H1 (cell line): ENCODE measurements around the gene GRAMD1B. TPM values are rescaled to one million over a fixed set of nuclear protein-coding genes. Genes with fewer than 3 reads are reported as not detected.

ENCODE experiments used
- CTCF ChIA-PET: fragments of 300-600 bp; sonication (Branson Sonifier 250); formaldehyde crosslinking; loops from one replicate; lab custom pipeline; 2021; ENCODE audit not compliant: partially characterized antibody; lab: Charles Lee
- POLR2A ChIA-PET: fragments of 300-600 bp; sonication (Branson Sonifier 250); formaldehyde crosslinking; loops from one replicate; lab custom pipeline; 2021; ENCODE audit warnings: inconsistent platforms; ENCODE audit not compliant: partially characterized antibody; lab: Charles Lee
- DNase-seq, 2 experiments: peaks; one replicate each; pipeline versions ENCODE4 v3.0.0 to v3.0.0-alpha.2; 2010 to 2022; ENCODE audit warnings: low spot score in 2 of 2, low read depth in 1 of 2, mixed read lengths in 1 of 2
- FAIRE-seq: peaks from 2 replicates; lab custom pipeline; 2011; peaks lifted over from hg19 to GRCh38; lab: Jason Lieb, UNC
- H2AFZ ChIP-seq: 2 replicates; pipeline ENCODE4 v1.8.1; 2012; ENCODE audit warnings: low read length, inconsistent platforms
- H2AK5ac ChIP-seq: 2 replicates; pipeline ENCODE4 v1.6.1; 2013; ENCODE audit warnings: low read depth, low read length
- H2BK120ac ChIP-seq: replicated peaks from 2 replicates; pipeline ENCODE3; 2013; ENCODE audit warnings: low read depth, low read length, inconsistent platforms
- H2BK12ac ChIP-seq: 2 replicates; pipeline ENCODE4 v1.6.1; 2013; ENCODE audit warnings: low read depth, low read length
- H2BK15ac ChIP-seq: 2 replicates; pipeline ENCODE4 v1.6.1; 2013; ENCODE audit warnings: low read length
- H2BK20ac ChIP-seq: 2 replicates; pipeline ENCODE4 v1.6.1; 2013; ENCODE audit warnings: low read length
- H2BK5ac ChIP-seq: 2 replicates; pipeline ENCODE4 v1.6.1; 2013; ENCODE audit warnings: low read depth, low read length
- H3K14ac ChIP-seq: 2 replicates; pipeline ENCODE4 v1.6.1; 2013; ENCODE audit warnings: inconsistent platforms; ENCODE audit not compliant: insufficient read length
- H3K18ac ChIP-seq: 2 replicates; pipeline ENCODE4 v1.6.1; 2013; ENCODE audit warnings: low read length; ENCODE audit errors: extremely low read depth
- H3K23ac ChIP-seq: 2 replicates; pipeline ENCODE4 v1.6.1; 2013; ENCODE audit warnings: inconsistent platforms; ENCODE audit not compliant: insufficient read length
- H3K23me2 ChIP-seq: 2 replicates; pipeline ENCODE4 v1.6.1; 2013; ENCODE audit warnings: low read depth, low read length
- H3K27ac ChIP-seq: 2 replicates; pipeline ENCODE4 v1.6.1; 2011; ENCODE audit warnings: low read depth, low read length, inconsistent platforms
- H3K27me3 ChIP-seq, 4 experiments: replicated peaks in 1 of 4; 1 replicate in 1 of 4; 2 replicates in 3 of 4; pipeline versions ENCODE4 v1.6.1 to v1.8.1; 2011 to 2013; ENCODE audit warnings: low read length in 3 of 4, mild to moderate bottlenecking in 3 of 4, inconsistent platforms in 2 of 4, mixed read lengths in 2 of 4, moderate library complexity in 1 of 4; ENCODE audit not compliant: control insufficient read depth in 3 of 4, insufficient read depth in 3 of 4; ENCODE audit errors: extremely low read depth in 1 of 4
- H3K36me3 ChIP-seq, 4 experiments: 2 replicates each; pipeline versions ENCODE4 v1.6.1 to v1.8.1; 2011 to 2013; ENCODE audit warnings: mild to moderate bottlenecking in 4 of 4, low read length in 3 of 4, moderate library complexity in 2 of 4, control low read depth in 1 of 4, inconsistent platforms in 1 of 4; ENCODE audit not compliant: insufficient read depth in 4 of 4, control insufficient read depth in 2 of 4
- H3K4ac ChIP-seq: replicated peaks from 2 replicates; pipeline ENCODE3; 2013; ENCODE audit warnings: low read length, low read depth, mixed read lengths, inconsistent platforms; ENCODE audit not compliant: insufficient read length
- H3K4me1 ChIP-seq, 4 experiments: replicated peaks in 1 of 4; 1 replicate in 1 of 4; 2 replicates in 3 of 4; pipeline versions ENCODE4 v1.6.1 to v1.8.1; 2011 to 2013; ENCODE audit warnings: low read length in 3 of 4, inconsistent platforms in 2 of 4, mixed read lengths in 1 of 4; ENCODE audit not compliant: insufficient read depth in 4 of 4, control insufficient read depth in 3 of 4
- H3K4me2 ChIP-seq, 2 experiments: 2 replicates each; pipeline versions ENCODE4 v1.6.1 to v1.8.1; 2011 to 2013; ENCODE audit warnings: low read depth in 2 of 2, low read length in 2 of 2, control low read depth in 1 of 2, inconsistent platforms in 1 of 2, mild to moderate bottlenecking in 1 of 2; ENCODE audit not compliant: insufficient read depth in 1 of 2
- H3K4me3 ChIP-seq, 4 experiments: fragments of 200-600, 300-600 bp in 1 of 4; sonication (generic), shearing (Covaris generic), sonication (Bioruptor Twin) in 1 of 4; 2 replicates each; pipeline versions ENCODE4 v1.5.1 to v1.8.1; 2011 to 2016; ENCODE audit warnings: low read length in 4 of 4, low read depth in 3 of 4, control low read depth in 2 of 4, inconsistent platforms in 2 of 4, mild to moderate bottlenecking in 2 of 4, mixed read lengths in 1 of 4, moderate library complexity in 1 of 4; ENCODE audit not compliant: insufficient read depth in 2 of 4; ENCODE audit errors: extremely low read depth in 1 of 4
- H3K56ac ChIP-seq: replicated peaks from 2 replicates; pipeline ENCODE3; 2013; ENCODE audit warnings: low read depth, mild to moderate bottlenecking, mixed read lengths, low read length, inconsistent platforms; ENCODE audit not compliant: insufficient read length
- H3K79me1 ChIP-seq: 2 replicates; pipeline ENCODE4 v1.6.1; 2013; ENCODE audit warnings: low read depth, low read length, control low read depth
- H3K79me2 ChIP-seq, 2 experiments: 2 replicates each; pipeline versions ENCODE4 v1.6.1 to v1.8.1; 2012 to 2013; ENCODE audit warnings: low read length in 2 of 2, mild to moderate bottlenecking in 2 of 2, inconsistent platforms in 1 of 2; ENCODE audit not compliant: insufficient read depth in 2 of 2, control insufficient read depth in 1 of 2
- H3K9ac ChIP-seq, 4 experiments: replicated peaks in 1 of 4; 1 replicate in 1 of 4; 2 replicates in 3 of 4; pipeline versions ENCODE4 v1.6.1 to v1.8.1; 2011 to 2013; ENCODE audit warnings: low read depth in 3 of 4, low read length in 3 of 4, control low read depth in 2 of 4, mild to moderate bottlenecking in 2 of 4, moderate library complexity in 2 of 4, inconsistent platforms in 1 of 4; ENCODE audit errors: extremely low read depth in 1 of 4
- H3K9me3 ChIP-seq, 2 experiments: 2 replicates each; pipeline versions ENCODE4 v1.6.1 to v1.8.1; 2012 to 2013; ENCODE audit warnings: mild to moderate bottlenecking in 2 of 2, moderate library complexity in 2 of 2, control low read depth in 1 of 2, inconsistent platforms in 1 of 2, low read depth in 1 of 2, low read length in 1 of 2, mixed read lengths in 1 of 2; ENCODE audit not compliant: insufficient read depth in 2 of 2
- H4K20me1 ChIP-seq, 2 experiments: replicated peaks in 1 of 2; 2 replicates each; pipeline versions ENCODE3 to v1.8.1; 2011 to 2013; ENCODE audit warnings: inconsistent platforms in 2 of 2, low read length in 2 of 2, mild to moderate bottlenecking in 1 of 2; ENCODE audit not compliant: insufficient read depth in 2 of 2, control insufficient read depth in 1 of 2
- H4K5ac ChIP-seq: 2 replicates; pipeline ENCODE4 v1.6.1; 2013; ENCODE audit warnings: low read length, low read depth, mixed read lengths, inconsistent platforms; ENCODE audit not compliant: insufficient read length
- H4K8ac ChIP-seq: 2 replicates; pipeline ENCODE4 v1.8.0; 2013; ENCODE audit warnings: mild to moderate bottlenecking, moderate library complexity, low read length, inconsistent platforms; ENCODE audit not compliant: insufficient read depth; ENCODE audit errors: extremely low read depth
- H4K91ac ChIP-seq: replicated peaks from 2 replicates; pipeline ENCODE3; 2013; ENCODE audit warnings: low read length, mixed read lengths, inconsistent platforms; ENCODE audit not compliant: insufficient read length
- BCL11A ChIP-seq, 2 experiments: IDR thresholded peaks; one replicate each; pipeline ENCODE4 v1.6.1; 2011; ENCODE audit warnings: low read depth in 2 of 2, low read length in 2 of 2, mild to moderate bottlenecking in 2 of 2
- CBX8 ChIP-seq: fragments of 300-800, 300-1000 bp; sonication (generic); IDR thresholded peaks from 2 replicates; pipeline ENCODE4 v1.7.1; 2016; ENCODE audit warnings: low read depth, low read length, borderline replicate concordance
- RFX5 ChIP-seq: IDR thresholded peaks from 2 replicates; pipeline ENCODE4 v1.6.1; 2011; ENCODE audit warnings: low read depth, low read length, improper control_type of control experiment, borderline replicate concordance
- WGBS, 2 experiments: shearing (Covaris generic) in 1 of 2; methylation state at CpG; one replicate each; pipeline versions ENCODE4 v1.1.6 to v1.1.7; 2013 to 2015; ENCODE audit warnings: low lambda C conversion rate in 2 of 2, mixed read lengths in 2 of 2, inconsistent platforms in 1 of 2, low coverage in 1 of 2, missing lambda C conversion rate in 1 of 2; ENCODE audit not compliant: insufficient replicate concordance in 2 of 2, insufficient coverage in 1 of 2, insufficient read length in 1 of 2; ENCODE audit errors: extremely low coverage in 1 of 2, missing lambda C conversion rate in 1 of 2; 5-methylcytosine and 5-hydroxymethylcytosine counted together
- polyA plus RNA-seq, 7 experiments: library from polyadenylated mRNA; depleted of rRNA in 3 of 7; stranded (reverse) in 5 of 7; unstranded in 2 of 7; fragments of >200 nt in 5 of 7; fragments of 200-250 nt in 2 of 7; gene quantifications; 1 replicate in 5 of 7; 2 replicates in 1 of 7; 4 replicates in 1 of 7; pipeline versions ENCODE4 v1.2.1 to v1.2.3, GENCODE V29; 2011 to 2013; ENCODE audit warnings: missing spikeins in 2 of 7, mixed read lengths in 2 of 7
- total RNA-seq: library from RNA; stranded (reverse); fragmentation: NEBNext Ultra II Directional; extraction: Animal tissue kit (Norgen Biotek cat#: 25700); gene quantifications from 2 replicates; pipeline ENCODE4 v1.2.1, GENCODE V29; 2021
- TF ChIP-seq, protein P1 (sequence below), 3 experiments: IDR thresholded peaks; 1 replicate in 2 of 3; 2 replicates in 1 of 3; pipeline versions ENCODE4 v1.5.1 to v1.6.1; 2011; ENCODE audit warnings: low read length in 3 of 3, mild to moderate bottlenecking in 3 of 3, inconsistent platforms in 2 of 3, low read depth in 1 of 3, moderate library complexity in 1 of 3; ENCODE audit not compliant: insufficient read depth in 1 of 3; ENCODE audit errors: control extremely low read depth in 1 of 3

GRAMD1B gene
- total and polyA plus RNA-seq, 2 of the 8 experiments (the other 6 are each of a cell fraction or from before 2014, with no cell fraction given) = 10.1 to 21.2 TPM

DNA sequence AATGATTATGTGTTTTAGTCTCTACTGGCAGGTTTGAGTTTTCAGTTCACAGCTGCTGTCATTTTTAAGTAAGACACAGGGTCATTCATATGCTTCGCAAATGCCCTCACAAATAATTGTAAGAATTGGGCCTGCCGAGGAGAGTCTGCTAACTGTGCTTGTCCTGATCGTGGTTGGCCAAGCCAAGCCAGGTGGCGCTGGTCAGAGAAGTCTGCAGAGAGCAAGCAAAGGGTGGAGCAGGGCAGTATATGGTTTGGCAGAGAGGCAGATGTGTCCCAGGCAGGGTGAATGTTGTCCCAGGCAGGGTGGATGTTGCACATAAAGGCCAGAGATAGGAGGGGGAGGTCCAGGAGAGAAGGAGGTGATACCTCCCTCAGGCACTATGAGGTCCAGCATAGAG, 171.7 kb downstream of the GRAMD1B start:
- Histone ChIP-seq H2AFZ (no peak overlapping the region), H2BK12ac (no peak overlapping the region), H3K18ac (no peak overlapping the region), H4K8ac (no peak overlapping the region), H3K79me1 (no peaks in the 10 kb centered on the region), H4K91ac (no peak overlapping the region), H3K27ac (no peak overlapping the region), H3K9ac (no peak overlapping the region), H3K36me3 (peaks cover 3 to 22% (median 6%) of the 10 kb centered on the region in 4 experiments; a peak in 5 of 8 replicates), H3K4ac (no peak overlapping the region), H3K4me3 (no peak overlapping the region), H3K27me3 (no peaks in the 10 kb centered on the region), H3K56ac (no peak overlapping the region), H2AK5ac (no peak overlapping the region), H3K4me2 (no peak overlapping the region), H3K79me2 (no peaks in the 10 kb centered on the region), H3K14ac (no peak overlapping the region), H3K23me2 (no peaks in the 10 kb centered on the region), H3K23ac (no peak overlapping the region), H2BK20ac (no peak overlapping the region), H3K9me3 (no peaks in the 10 kb centered on the region), H4K5ac (no peak overlapping the region), H2BK15ac (no peak overlapping the region), H2BK120ac (no peak overlapping the region), H3K4me1 (no peaks in the 10 kb centered on the region; a peak in 1 of 7 replicates), H4K20me1 (no peaks in the 10 kb centered on the region), H2BK5ac (no peak overlapping the region)
- DNase-seq (no peak), FAIRE-seq (no peak)
- WGBS, 2 experiments = 78% methylated on average over 4 of the region's 4 CpGs; no CpG with 5 or more reads in 1 of the 2 experiments
- ChIA-PET CTCF (interaction anchor here (0.6 to 1.9 kb wide), 8 partner anchors 11 to 1075 kb away, joined by 3 to 6 read pairs (median 3); no protein-coding TSS in a partner anchor), POLR2A (no interaction called here)
- TF ChIP-seq RFX5 = no peak
- TF ChIP-seq, protein P1, sequence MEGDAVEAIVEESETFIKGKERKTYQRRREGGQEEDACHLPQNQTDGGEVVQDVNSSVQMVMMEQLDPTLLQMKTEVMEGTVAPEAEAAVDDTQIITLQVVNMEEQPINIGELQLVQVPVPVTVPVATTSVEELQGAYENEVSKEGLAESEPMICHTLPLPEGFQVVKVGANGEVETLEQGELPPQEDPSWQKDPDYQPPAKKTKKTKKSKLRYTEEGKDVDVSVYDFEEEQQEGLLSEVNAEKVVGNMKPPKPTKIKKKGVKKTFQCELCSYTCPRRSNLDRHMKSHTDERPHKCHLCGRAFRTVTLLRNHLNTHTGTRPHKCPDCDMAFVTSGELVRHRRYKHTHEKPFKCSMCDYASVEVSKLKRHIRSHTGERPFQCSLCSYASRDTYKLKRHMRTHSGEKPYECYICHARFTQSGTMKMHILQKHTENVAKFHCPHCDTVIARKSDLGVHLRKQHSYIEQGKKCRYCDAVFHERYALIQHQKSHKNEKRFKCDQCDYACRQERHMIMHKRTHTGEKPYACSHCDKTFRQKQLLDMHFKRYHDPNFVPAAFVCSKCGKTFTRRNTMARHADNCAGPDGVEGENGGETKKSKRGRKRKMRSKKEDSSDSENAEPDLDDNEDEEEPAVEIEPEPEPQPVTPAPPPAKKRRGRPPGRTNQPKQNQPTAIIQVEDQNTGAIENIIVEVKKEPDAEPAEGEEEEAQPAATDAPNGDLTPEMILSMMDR (IDR thresholded peaks at IDR 0.05; ENCODE audit: control extremely low read depth in 1 of 3, insufficient read depth in 1 of 3, low read depth in 1 of 3, low read length in 3 of 3) = peak in 1 of 3 experiments; percentile 7; a peak in 1 of 4 replicates
- TF ChIP-seq CBX8 = no peak
- no peak for TF ChIP-seq BCL11A (IDR thresholded peaks at IDR 0.05; ENCODE audit: low read depth in 2 of 2, low read length in 2 of 2)
